CD4-positive, alpha-beta T cell (primary cell): ENCODE data around the gene SH3RF2. TPM values are rescaled to one million over a fixed set of nuclear protein-coding genes. Genes with fewer than 3 reads are reported as not detected.

ENCODE experiments used
- ATAC-seq: fragments of 200-7000 bp; cut with Tn5 transposase; one replicate; pipeline ENCODE4 v1.10.0; 2022; ENCODE audit warnings: mild to moderate bottlenecking; ENCODE audit not compliant: poor library complexity
- CTCF ChIA-PET: fragments of 350-600 bp; sonication (Branson Sonifier 250); formaldehyde crosslinking; loops from one replicate; lab custom pipeline; 2021; ENCODE audit warnings: antibody characterized with exemption, inconsistent platforms; lab: Charles Lee
- POLR2A ChIA-PET: fragments of 350-600 bp; sonication (Branson Sonifier 250); formaldehyde crosslinking; loops from one replicate; lab custom pipeline; 2021; ENCODE audit warnings: antibody characterized with exemption, inconsistent platforms; lab: Charles Lee
- DNase-seq, 14 experiments: peaks; one replicate each; pipeline ENCODE4 v3.0.0-alpha.2; 2013 to 2020; ENCODE audit warnings: mixed read lengths in 2 of 14
- H3K27ac ChIP-seq, 2 donors: one replicate each; pipeline versions ENCODE4 v1.5.1 to v1.7.0; 2013; ENCODE audit warnings: low read length in 2 of 2, low read depth in 1 of 2, mild to moderate bottlenecking in 1 of 2
- H3K27me3 ChIP-seq, 2 experiments: 1 replicate in 1 of 2; 2 replicates in 1 of 2; pipeline versions ENCODE4 v1.6.1 to v1.7.0; 2013; ENCODE audit warnings: low read length in 2 of 2, control low read depth in 1 of 2, mild to moderate bottlenecking in 1 of 2, moderate library complexity in 1 of 2; ENCODE audit not compliant: insufficient read depth in 2 of 2, control insufficient read depth in 1 of 2
- H3K36me3 ChIP-seq: one replicate; pipeline ENCODE4 v1.6.1; 2013; ENCODE audit warnings: low read length, control low read depth; ENCODE audit not compliant: insufficient read depth
- H3K4me1 ChIP-seq: one replicate; pipeline ENCODE4 v1.6.1; 2013; ENCODE audit warnings: low read length, control low read depth; ENCODE audit not compliant: insufficient read depth
- H3K4me3 ChIP-seq: one replicate; pipeline ENCODE4 v1.5.1; 2013; ENCODE audit warnings: mild to moderate bottlenecking, low read length, moderate library complexity
- H3K9me3 ChIP-seq, 2 experiments: 1 replicate in 1 of 2; 2 replicates in 1 of 2; pipeline versions ENCODE4 v1.6.1 to v1.7.0; 2013; ENCODE audit warnings: low read length in 2 of 2, mild to moderate bottlenecking in 2 of 2, control low read depth in 1 of 2, moderate library complexity in 1 of 2; ENCODE audit not compliant: control insufficient read depth in 1 of 2, insufficient read depth in 1 of 2
- H3K27ac Mint-ChIP-seq: one replicate; pipeline ENCODE4 v1.8.0; 2020; ENCODE audit warnings: mixed read lengths
- H3K27me3 Mint-ChIP-seq: one replicate; pipeline ENCODE4 v1.8.0; 2021; ENCODE audit warnings: mixed read lengths
- H3K36me3 Mint-ChIP-seq: one replicate; pipeline ENCODE4 v1.8.0; 2021; ENCODE audit warnings: low read depth, mixed read lengths
- H3K4me1 Mint-ChIP-seq: one replicate; pipeline ENCODE4 v1.8.0; 2021; ENCODE audit warnings: low read depth, mixed read lengths
- H3K4me3 Mint-ChIP-seq: one replicate; pipeline ENCODE4 v1.8.0; 2020; ENCODE audit warnings: mild to moderate bottlenecking, mixed read lengths
- H3K9me3 Mint-ChIP-seq: one replicate; pipeline ENCODE4 v1.8.0; 2020; ENCODE audit warnings: mixed read lengths
- CTCF ChIP-seq: fragments of 200-600 bp; IDR thresholded peaks from one replicate; pipeline ENCODE4 v1.8.0; 2022; ENCODE audit warnings: antibody characterized with exemption, mild to moderate bottlenecking
- intact Hi-C, 2 experiments: fragments of 100-400 bp; cut with DNase I in 1 of 2; cut with micrococcal nuclease in 1 of 2; formaldehyde crosslinking; loops; one replicate each; pipeline versions ENCODE4 v1.15.1 to v1.9.0; 2023 to 2025; cut with DNase I, micrococcal nuclease
- total RNA-seq, 174 experiments: library from RNA in 2 of 174; stranded (reverse) in 2 of 174; gene quantifications; one replicate each; pipeline ENCODE4 v1.2.3 and lab custom pipeline; 2021 to 2026

Gene SH3RF2
- total RNA-seq, 2 experiments from 2014 or later: 0.11 to 0.42 TPM

GRCh38 chr5:145903113-145903512 is 33.3 kb upstream of the SH3RF2 start:
- H3K9me3 ChIP-seq: no peaks in the 10 kb centered on the region
- DNase-seq: no peak
- no peaks in the 10 kb centered on the region for H3K27me3 ChIP-seq
- ChIA-PET POLR2A (no interaction called here), CTCF (interaction anchor here (0.5 to 0.9 kb wide), 2 partner anchors 11 to 859 kb away, joined by 3 read pairs; no protein-coding TSS in a partner anchor)
- H3K36me3 ChIP-seq: no peaks in the 10 kb centered on the region
- no peak overlapping the region for H3K27ac Mint-ChIP-seq
- no peak for ATAC-seq
- no peaks in the 10 kb centered on the region for H3K4me1 ChIP-seq
- no peak overlapping the region for H3K4me3 Mint-ChIP-seq
- no peak overlapping the region for H3K27ac ChIP-seq
- no peak for TF ChIP-seq CTCF
- H3K36me3 Mint-ChIP-seq: no peaks in the 10 kb centered on the region
- no peak overlapping the region for H3K4me3 ChIP-seq
- intact Hi-C loops: no loop called here
- no peaks in the 10 kb centered on the region for H3K9me3 Mint-ChIP-seq
- H3K4me1 Mint-ChIP-seq: no peaks in the 10 kb centered on the region
- peaks cover 7% of the 10 kb centered on the region for H3K27me3 Mint-ChIP-seq

- no peak overlapping the region for H3K4me3 Mint-ChIP-seq
- ChIA-PET POLR2A (no interaction called here), CTCF (interaction anchor here (0.9 kb wide), 1 partner anchor 10 kb away, joined by 3 read pairs; no protein-coding TSS in a partner anchor)
- Histone ChIP-seq H3K9me3 (no peaks in the 10 kb centered on the region), H3K27me3 (no peaks in the 10 kb centered on the region), H3K36me3 (no peaks in the 10 kb centered on the region), H3K4me1 (no peaks in the 10 kb centered on the region), H3K4me3 (no peak overlapping the region), H3K27ac (no peak overlapping the region)
- H3K27ac Mint-ChIP-seq: no peak overlapping the region
- H3K36me3 Mint-ChIP-seq: no peaks in the 10 kb centered on the region
- no peaks in the 10 kb centered on the region for H3K4me1 Mint-ChIP-seq
- ATAC-seq (no peak), DNase-seq (no peak)
- intact Hi-C loops: no loop called here
- H3K9me3 Mint-ChIP-seq: no peaks in the 10 kb centered on the region
- peaks cover 10% of the 10 kb centered on the region for H3K27me3 Mint-ChIP-seq
- TF ChIP-seq CTCF: no peak
These were observed 32.5 kb upstream of the SH3RF2 start for GRCh38 chr5:145903867-145904266.

- Histone ChIP-seq H3K27ac (no peak overlapping the region), H3K4me3 (no peak overlapping the region), H3K27me3 (no peaks in the 10 kb centered on the region), H3K9me3 (no peaks in the 10 kb centered on the region), H3K4me1 (no peaks in the 10 kb centered on the region), H3K36me3 (no peaks in the 10 kb centered on the region)
- no peaks in the 10 kb centered on the region for H3K36me3 Mint-ChIP-seq
- no peak for TF ChIP-seq CTCF
- ChIA-PET POLR2A (no interaction called here), CTCF (no interaction called here)
- DNase-seq: no peak
- H3K9me3 Mint-ChIP-seq: no peaks in the 10 kb centered on the region
- H3K27me3 Mint-ChIP-seq: peaks cover 10% of the 10 kb centered on the region
- no peak overlapping the region for H3K4me3 Mint-ChIP-seq
- intact Hi-C loops: no loop called here
- no peak for ATAC-seq
- no peaks in the 10 kb centered on the region for H3K4me1 Mint-ChIP-seq
- no peak overlapping the region for H3K27ac Mint-ChIP-seq
These were observed 31.6 kb upstream of the SH3RF2 start for GRCh38 chr5:145904743-145905142.
